ENCODE data around the gene NRAP.

Gene NRAP

GRCh38 chr10:113603057-113603777 lies 60.6 kb downstream of the NRAP start:
- DNase-seq, result no peak

GRCh38 chr10:113600569-113600968 lies 63.3 kb downstream of the NRAP start:
- no peak for DNase-seq

GRCh38 chr10:113594652-113595051 lies 69.2 kb downstream of the NRAP start:
- DNase-seq, result no peak

GRCh38 chr10:113592380-113592779 lies 71.5 kb downstream of the NRAP start:
- DNase-seq, result no peak

GRCh38 chr10:113590581-113590980 lies 73.3 kb downstream of the NRAP start:
- DNase-seq, result no peak

GRCh38 chr10:113589201-113589770 lies 74.6 kb downstream of the NRAP start:
- no peak for DNase-seq

GRCh38 chr10:113585949-113586348 lies 77.9 kb downstream of the NRAP start:
- no peak for DNase-seq

GRCh38 chr10:113583571-113583970 lies 80.3 kb downstream of the NRAP start:
- DNase-seq, result no peak

- DNase-seq, result no peak
Observed at GRCh38 chr10:113581092-113581491, 82.7 kb downstream of the NRAP start.

GRCh38 chr10:113578773-113579172 lies 85.1 kb downstream of the NRAP start:
- no peak for DNase-seq

GRCh38 chr10:113576852-113577251 lies 87.0 kb downstream of the NRAP start:
- no peak for DNase-seq

GRCh38 chr10:113573368-113573767 lies 90.5 kb downstream of the NRAP start:
- no peak for DNase-seq

GRCh38 chr10:113572520-113573290 lies 91.1 kb downstream of the NRAP start:
- no peak for DNase-seq

GRCh38 chr10:113569576-113569975 lies 94.3 kb downstream of the NRAP start:
- DNase-seq, result peak in 1 of 2 experiments; percentile 3

GRCh38 chr10:113566888-113567287 lies 97.0 kb downstream of the NRAP start:
- DNase-seq, result no peak

GRCh38 chr10:113565364-113565763 lies 98.5 kb downstream of the NRAP start:
- DNase-seq, result no peak

GRCh38 chr10:113563306-113564088 lies 100.3 kb downstream of the NRAP start:
- peak in 1 of 2 experiments; percentile 64 for DNase-seq

- DNase-seq, result no peak
Observed at GRCh38 chr10:113562704-113563103, 101.1 kb downstream of the NRAP start.

- DNase-seq, result no peak
Observed at GRCh38 chr10:113562069-113562468, 101.8 kb downstream of the NRAP start.

GRCh38 chr10:113561214-113561613 lies 102.6 kb downstream of the NRAP start:
- DNase-seq, result no peak

GRCh38 chr10:113560071-113560470 lies 103.8 kb downstream of the NRAP start:
- DNase-seq, result no peak

GRCh38 chr10:113557903-113558321 lies 105.9 kb downstream of the NRAP start:
- DNase-seq, result no peak

GRCh38 chr10:113557424-113557862 lies 106.4 kb downstream of the NRAP start:
- DNase-seq, result no peak

Measured in NCI-H446 (cell line).